Fibroblast of gingiva (primary cell): ENCODE measurements around the gene NAA80.

Experiments
- DNase-seq: peaks from one replicate; pipeline ENCODE4 v3.0.0-alpha.2; 2011; ENCODE audit warnings: low read depth

Gene NAA80

GRCh38 chr3:50327943-50328691 lies 28.9 kb upstream of the NAA80 start, which contains the start of gene TUSC2:
TUSC2 (minus strand) TSS chr3:50328223; CDS start chr3:50328099, 124 bp downstream.
- DNase-seq = peak; percentile 93

- DNase-seq = no peak
Observed at GRCh38 chr3:50327129-50327528, 27.9 kb upstream of the NAA80 start.

GRCh38 chr3:50326182-50326541 lies 27.0 kb upstream of the NAA80 start:
- DNase-seq = no peak

GRCh38 chr3:50325497-50326181 lies 26.4 kb upstream of the NAA80 start:
- no peak for DNase-seq

GRCh38 chr3:50325113-50325480 lies 25.9 kb upstream of the NAA80 start:
- DNase-seq = no peak

GRCh38 chr3:50324351-50325112 lies 25.3 kb upstream of the NAA80 start:
- DNase-seq = peak; percentile 43

GRCh38 chr3:50323614-50324199 lies 24.5 kb upstream of the NAA80 start:
- no peak for DNase-seq

- no peak for DNase-seq
Observed at GRCh38 chr3:50323092-50323600, 23.9 kb upstream of the NAA80 start.

GRCh38 chr3:50322386-50323091 lies 23.3 kb upstream of the NAA80 start, which contains the start of gene HYAL2:
HYAL2 (minus strand) TSS chr3:50322745; CDS start chr3:50320489, 2,256 bp downstream.
- no peak for DNase-seq

GRCh38 chr3:50322115-50322385 lies 22.8 kb upstream of the NAA80 start:
- DNase-seq = no peak

GRCh38 chr3:50321336-50322114 lies 22.3 kb upstream of the NAA80 start:
- DNase-seq = peak; percentile 85

- DNase-seq = peak; percentile 70
Observed at GRCh38 chr3:50320853-50321335, 21.7 kb upstream of the NAA80 start.

- DNase-seq = no peak
Observed at GRCh38 chr3:50319894-50320625, 20.9 kb upstream of the NAA80 start.

GRCh38 chr3:50319181-50319893 lies 20.1 kb upstream of the NAA80 start:
- no peak for DNase-seq

GRCh38 chr3:50318615-50319014 lies 19.4 kb upstream of the NAA80 start:
- DNase-seq = no peak

- DNase-seq = no peak
Observed at GRCh38 chr3:50318163-50318562, 19.0 kb upstream of the NAA80 start.

GRCh38 chr3:50317300-50317699 lies 18.1 kb upstream of the NAA80 start:
- no peak for DNase-seq

GRCh38 chr3:50316657-50317242 lies 17.5 kb upstream of the NAA80 start:
- no peak for DNase-seq

- DNase-seq = no peak
Observed at GRCh38 chr3:50314816-50315215, 15.6 kb upstream of the NAA80 start.
